ENCODE data around the gene CHRNA9. TPM values are rescaled to one million over a fixed set of nuclear protein-coding genes. Genes with fewer than 3 reads are reported as not detected.

CHRNA9 gene
- polyA plus RNA-seq, 1 of the 3 experiments (the other 2 are of a cell fraction), result 0.05 TPM

- no peaks in the 10 kb centered on the region for H3K79me2 ChIP-seq (ENCODE audit: insufficient read depth)
- peaks cover 4% of the 10 kb centered on the region for H3F3A ChIP-seq (replicated peaks; ENCODE audit: insufficient read depth)
- WGBS (ENCODE audit: low lambda C conversion rate), result 79% methylated on average over 4 of the region's 4 CpGs
- no peaks in the 10 kb centered on the region for H3K9me3 ChIP-seq
- H3K4me2 ChIP-seq, result no peak overlapping the region
- H3K27ac ChIP-seq (ENCODE audit: low read depth in 2 of 2, low read length in 1 of 2), result no peak overlapping the region
- no peak for DNase-seq
- H2AFZ ChIP-seq (ENCODE audit: low read depth), result no peak overlapping the region
- H3K9ac ChIP-seq, result no peak overlapping the region
- H3K36me3 ChIP-seq (replicated peaks in 1 of 2; ENCODE audit: control insufficient read depth in 1 of 2, insufficient read depth in 2 of 2, low read length in 1 of 2), result no peaks in the 10 kb centered on the region
- H3K27me3 ChIP-seq (ENCODE audit: insufficient read depth), result no peaks in the 10 kb centered on the region
- no peaks in the 10 kb centered on the region for H3K9me2 ChIP-seq
- TF ChIP-seq MXI1 (IDR thresholded peaks at IDR 0.05; ENCODE audit: low read depth, low read length) (no peak), NRF1 (IDR thresholded peaks at IDR 0.05; ENCODE audit: low read depth, low read length) (no peak), ZBTB33 (IDR thresholded peaks at IDR 0.05; ENCODE audit: borderline replicate concordance, low read depth) (no peak), EP300 (IDR thresholded peaks at IDR 0.05; ENCODE audit: borderline replicate concordance in 1 of 2, low read depth in 1 of 2, low read length in 1 of 2) (no peak), RCOR1 (IDR thresholded peaks at IDR 0.05; ENCODE audit: low read length) (no peak), SMC3 (IDR thresholded peaks at IDR 0.05; ENCODE audit: low read depth, low read length) (no peak), JUND (IDR thresholded peaks at IDR 0.05) (no peak), PBX3 (IDR thresholded peaks at IDR 0.05) (no peak), MEF2A (IDR thresholded peaks at IDR 0.05; ENCODE audit: borderline replicate concordance, low read depth) (no peak), MAX (IDR thresholded peaks at IDR 0.05; ENCODE audit: low read depth) (no peak), ELF1 (IDR thresholded peaks at IDR 0.05) (no peak), POLR2AphosphoS5 (IDR thresholded peaks at IDR 0.05; ENCODE audit: low read depth, low read length) (no peak), CHD2 (IDR thresholded peaks at IDR 0.05; ENCODE audit: low read length, partially characterized antibody) (no peak), TAF1 (IDR thresholded peaks at IDR 0.05; ENCODE audit: borderline replicate concordance, low read depth, low read length) (no peak), SIN3A (IDR thresholded peaks at IDR 0.05; ENCODE audit: borderline replicate concordance, low read depth, low read length) (no peak), GABPA (IDR thresholded peaks at IDR 0.05; ENCODE audit: low read depth) (no peak), GATA2 (CRISPR knock-in tag; IDR thresholded peaks at IDR 0.05) (no peak), FOXJ3 (CRISPR knock-in tag; IDR thresholded peaks at IDR 0.05) (no peak)
- ChIA-PET POLR2A (no interaction called here), CTCF (interaction anchor here (2.5 to 5.0 kb wide), 3 partner anchors 10 to 271 kb away, joined by 17 to 65 read pairs (median 44); partner anchors contain the start of gene N4BP2)
- H3K4me3 ChIP-seq (ENCODE audit: low read depth in 2 of 2, low read length in 1 of 2), result no peak overlapping the region
- H3K4me1 ChIP-seq (ENCODE audit: control insufficient read depth in 1 of 2, insufficient read depth in 2 of 2, low read depth in 1 of 2, low read length in 1 of 2), result peaks cover 2 to 14% of the 10 kb centered on the region in 2 experiments; a peak in 3 of 4 replicates
- no peaks in the 10 kb centered on the region for H4K20me1 ChIP-seq (ENCODE audit: insufficient read depth)
Measured at GRCh38 chr4:40327340-40327739, 7.8 kb upstream of the CHRNA9 start.
